Measurements from ENCODE around the gene TMED1. TPM values are rescaled to one million over a fixed set of nuclear protein-coding genes. Genes with fewer than 3 reads are reported as not detected.

Gene TMED1
- total and polyA plus RNA-seq, 2 of the 13 experiments (the other 11 are each of a cell fraction or from before 2014, with no cell fraction given), result 48.3 to 51.8 TPM

GRCh38 chr19:10871711-10872545 is 35.9 kb upstream of the TMED1 start (continued):
- no peak for TF ChIP-seq BCLAF1 (IDR thresholded peaks at IDR 0.05)
- no peak for TF ChIP-seq FOXP1 (IDR thresholded peaks at IDR 0.05)
- no peak for TF ChIP-seq FOXP1 (CRISPR knock-in tag; IDR thresholded peaks at IDR 0.05)
- TF ChIP-seq ZBTB43 (CRISPR knock-in tag; conservative IDR thresholded peaks at IDR 0.05), result 0 out of 2 replicates have a peak, but pooled peaks have one; percentile 31
- no peak for TF ChIP-seq HOMEZ (CRISPR knock-in tag; IDR thresholded peaks at IDR 0.05; ENCODE audit: low read depth)
- TF ChIP-seq NKX3-1 (CRISPR knock-in tag; IDR thresholded peaks at IDR 0.05), result no peak
- TF ChIP-seq ZBTB21 (CRISPR knock-in tag; IDR thresholded peaks at IDR 0.05), result no peak
- TF ChIP-seq ZNF44 (CRISPR knock-in tag; IDR thresholded peaks at IDR 0.05), result no peak
- no peak for TF ChIP-seq ARID5B (CRISPR knock-in tag; IDR thresholded peaks at IDR 0.05)
- no peak for TF ChIP-seq GPBP1L1 (CRISPR knock-in tag; IDR thresholded peaks at IDR 0.05)
- no peak for TF ChIP-seq HNRNPK (IDR thresholded peaks at IDR 0.05; ENCODE audit: low read depth, low read length, poor library complexity, severe bottlenecking)
- no peak for TF ChIP-seq BHLHE40 (IDR thresholded peaks at IDR 0.05; ENCODE audit: low read length)
- no peak for TF ChIP-seq ZNF280D (CRISPR knock-in tag; IDR thresholded peaks at IDR 0.05)
- peak; percentile 69 for TF ChIP-seq ZFY (CRISPR knock-in tag; IDR thresholded peaks at IDR 0.05)
